Prostate gland (tissue), 2 donors: ENCODE data around the gene BCKDK.

Source experiments
- CTCF ChIP-seq, 4 experiments: fragments of 200-600 bp in 2 of 4; fragments of 450-650 bp in 2 of 4; sonication (generic) in 2 of 4; IDR thresholded peaks; 1 replicate in 3 of 4; 2 replicates in 1 of 4; pipeline ENCODE4 v1.5.1; 2016 to 2019; ENCODE audit warnings: antibody characterized with exemption in 4 of 4, mild to moderate bottlenecking in 2 of 4, moderate library complexity in 2 of 4
- POLR2A ChIP-seq: fragments of 450-650 bp; IDR thresholded peaks from one replicate; pipeline ENCODE4 v1.6.1; 2016; ENCODE audit warnings: antibody characterized with exemption, mild to moderate bottlenecking

- TF ChIP-seq CTCF (IDR thresholded peaks at IDR 0.05) (no peak), POLR2A (no peak)
These were observed 46.3 kb upstream of the BCKDK start for GRCh38 chr16:31061813-31062440.
